ENCODE measurements around the gene EPRS1.
A peak's percentile ranks its signal among the peaks of the same experiment; 100 is the strongest.

EPRS1 gene

GRCh38 chr1:220046052-220046930, at the start of gene EPRS1:
Gene EPRS1, minus strand, starts transcription at chr1:220046505. Its CDS starts 117 bp downstream, at chr1:220046388.
- peak; percentile 97 for DNase-seq

GRCh38 chr1:220094016-220094911, 48.0 kb upstream of the EPRS1 start, which contains the start of gene IARS2:
Gene IARS2, plus strand, starts transcription at chr1:220094132. Its CDS starts 85 bp downstream, at chr1:220094217.
- DNase-seq, result peak; percentile 80

GRCh38 chr1:220093361-220094015, 47.2 kb upstream of the EPRS1 start:
- DNase-seq, result no peak

GRCh38 chr1:220092694-220093093, 46.4 kb upstream of the EPRS1 start:
- no peak for DNase-seq

- DNase-seq, result peak; percentile 97
These were observed 43.6 kb upstream of the EPRS1 start, which contains the start of gene BPNT1 for GRCh38 chr1:220089650-220090556. Gene BPNT1, minus strand, starts transcription at chr1:220089788. Its CDS starts 9,942 bp downstream, at chr1:220079846.

GRCh38 chr1:220086261-220086686, 40.0 kb upstream of the EPRS1 start:
- DNase-seq, result peak; percentile 15

GRCh38 chr1:220084460-220084859, 38.2 kb upstream of the EPRS1 start:
- DNase-seq, result no peak

GRCh38 chr1:220077887-220078286, 31.6 kb upstream of the EPRS1 start:
- DNase-seq, result no peak

- DNase-seq, result no peak
These were observed 30.8 kb upstream of the EPRS1 start for GRCh38 chr1:220076861-220077762.

- DNase-seq, result no peak
These were observed 21.2 kb upstream of the EPRS1 start for GRCh38 chr1:220067269-220068204.

- DNase-seq, result no peak
These were observed 16.3 kb upstream of the EPRS1 start for GRCh38 chr1:220062629-220063028.

GRCh38 chr1:220060876-220061275, 14.6 kb upstream of the EPRS1 start:
- no peak for DNase-seq

- no peak for DNase-seq
These were observed 10.1 kb upstream of the EPRS1 start for GRCh38 chr1:220056374-220056773.

- peak; percentile 25 for DNase-seq
These were observed 801 bp downstream of the EPRS1 start for GRCh38 chr1:220045356-220046051.

GRCh38 chr1:220044678-220045355, 1.5 kb downstream of the EPRS1 start:
- no peak for DNase-seq

GRCh38 chr1:220043646-220044045, 2.7 kb downstream of the EPRS1 start:
- no peak for DNase-seq

GRCh38 chr1:220040028-220040596, 6.2 kb downstream of the EPRS1 start:
- no peak for DNase-seq

- no peak for DNase-seq
These were observed 7.7 kb downstream of the EPRS1 start for GRCh38 chr1:220038640-220039039.

All from hematopoietic multipotent progenitor cell treated with erythropoietin and hydrocortisone succinate and interleukin-3 and kit ligand, for 8 days (in vitro differentiated cells).